Left forelimb (tissue), 1 donor: ENCODE measurements around the gene TRIM45.

ENCODE experiments used
- DNase-seq: peaks from one replicate; pipeline ENCODE4 v3.0.0-alpha.2; 2018; ENCODE audit warnings: low spot score

TRIM45 gene

GRCh38 chr1:117098287-117098890 lies 23.2 kb downstream of the TRIM45 start:
- DNase-seq: no peak

GRCh38 chr1:117097443-117097842 lies 24.1 kb downstream of the TRIM45 start:
- DNase-seq: no peak

- DNase-seq: no peak
Observed at GRCh38 chr1:117096951-117097408, 24.6 kb downstream of the TRIM45 start.

DNA sequence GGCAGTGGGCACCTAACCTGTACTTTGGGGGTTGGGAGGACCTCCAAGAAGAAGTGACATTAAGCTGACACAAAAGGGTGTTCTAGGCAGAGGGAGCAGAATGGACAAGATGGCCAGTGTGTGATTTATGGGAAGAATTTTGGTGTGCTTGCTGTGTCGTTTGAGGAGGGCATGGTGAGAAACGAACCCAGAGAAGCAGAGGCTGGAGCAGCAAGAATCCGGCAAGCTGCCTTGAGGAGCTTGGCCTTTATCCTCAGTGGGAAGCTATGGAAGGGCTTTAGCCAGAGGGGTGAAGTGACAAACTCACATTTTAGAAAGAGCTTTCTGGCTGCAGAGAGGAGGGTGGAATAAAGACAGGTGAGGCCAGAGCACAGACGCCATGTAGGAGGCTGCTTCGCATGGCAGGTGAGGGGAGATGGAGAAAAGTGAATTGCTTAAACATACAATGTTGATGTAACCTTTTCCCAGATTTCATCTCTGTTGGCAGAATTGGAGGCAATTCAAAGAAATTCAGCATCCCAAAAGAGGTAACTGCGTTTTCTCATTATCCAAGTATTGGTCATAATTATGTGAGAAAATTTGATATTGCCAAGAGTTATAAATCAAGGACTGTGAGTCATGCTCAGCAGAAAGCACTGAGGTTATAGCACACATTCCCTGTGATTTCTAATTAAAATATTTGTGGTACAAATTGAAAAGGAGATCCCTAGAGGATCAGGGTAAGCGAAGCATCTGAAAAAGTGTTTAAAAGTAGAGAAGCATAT lies 26.5 kb downstream of the TRIM45 start:
- no peak for DNase-seq

GRCh38 chr1:117093870-117094621 lies 27.5 kb downstream of the TRIM45 start:
- no peak for DNase-seq

DNA sequence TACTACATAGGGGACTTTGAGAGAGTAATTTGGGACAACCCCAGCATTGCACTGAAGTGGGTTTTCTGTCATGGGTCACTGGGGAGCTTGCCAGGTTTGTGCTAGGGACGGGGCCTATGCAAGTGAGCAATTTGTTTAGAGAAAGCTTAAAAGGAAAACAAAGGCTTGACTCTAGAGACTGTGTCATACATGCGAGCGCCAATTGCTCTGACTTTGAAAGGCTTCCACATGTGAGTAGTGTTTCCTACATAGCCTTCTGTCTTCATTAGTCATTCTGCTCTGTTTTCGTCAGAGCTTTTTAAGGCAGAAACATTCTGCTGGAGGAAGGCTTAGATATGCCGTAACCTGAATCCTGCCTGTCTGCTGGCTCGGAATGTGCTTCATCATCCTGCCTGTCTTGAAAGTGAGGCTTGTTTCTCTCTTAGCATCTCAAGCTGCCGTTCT lies 28.4 kb downstream of the TRIM45 start:
- no peak for DNase-seq

DNA sequence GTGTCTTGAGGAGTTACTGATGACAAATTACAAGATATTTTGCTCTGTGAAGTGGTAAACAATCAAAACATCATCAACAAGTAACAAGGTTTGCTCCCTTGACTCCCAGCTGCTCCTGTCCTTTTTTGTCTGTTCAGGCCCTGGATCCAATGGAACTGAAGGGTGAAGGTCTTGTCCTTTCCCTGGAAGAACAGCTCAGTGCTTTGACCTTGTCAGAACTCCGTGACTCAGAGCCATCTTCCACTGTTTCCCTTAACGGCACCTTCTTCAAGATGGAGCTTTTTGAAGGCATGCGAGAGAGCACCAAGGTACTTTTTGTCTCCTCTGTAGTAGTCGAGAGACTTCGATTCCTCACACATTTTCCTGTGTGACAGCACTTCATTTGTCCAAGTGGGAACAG lies 29.0 kb downstream of the TRIM45 start:
- no peak for DNase-seq

GRCh38 chr1:117089996-117090395 lies 31.6 kb downstream of the TRIM45 start:
- DNase-seq: no peak

DNA sequence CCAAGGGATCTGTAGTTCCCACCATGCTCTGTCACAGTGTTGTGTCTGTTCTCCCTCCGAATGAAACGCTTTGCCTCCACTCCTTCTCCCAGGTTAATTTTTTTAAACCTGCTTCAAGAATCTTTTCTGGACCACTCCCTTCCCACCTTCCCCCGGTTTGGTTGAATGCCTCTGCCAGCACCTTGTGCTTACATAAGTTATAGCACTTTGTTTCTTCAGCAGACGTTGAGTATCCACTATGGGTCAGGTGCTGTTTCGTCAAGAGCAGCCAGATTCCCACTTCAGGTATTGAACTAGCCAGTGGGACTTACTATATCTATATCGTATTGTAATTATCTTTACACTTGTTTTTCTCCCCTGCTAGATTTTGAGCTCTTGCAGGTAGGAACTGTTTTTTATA lies 33.9 kb downstream of the TRIM45 start:
- no peak for DNase-seq

- DNase-seq: no peak
Observed at GRCh38 chr1:117084231-117084630, 37.3 kb downstream of the TRIM45 start.

GRCh38 chr1:117079737-117080136 lies 41.8 kb downstream of the TRIM45 start:
- DNase-seq: no peak

GRCh38 chr1:117077267-117077666 lies 44.3 kb downstream of the TRIM45 start:
- no peak for DNase-seq

DNA sequence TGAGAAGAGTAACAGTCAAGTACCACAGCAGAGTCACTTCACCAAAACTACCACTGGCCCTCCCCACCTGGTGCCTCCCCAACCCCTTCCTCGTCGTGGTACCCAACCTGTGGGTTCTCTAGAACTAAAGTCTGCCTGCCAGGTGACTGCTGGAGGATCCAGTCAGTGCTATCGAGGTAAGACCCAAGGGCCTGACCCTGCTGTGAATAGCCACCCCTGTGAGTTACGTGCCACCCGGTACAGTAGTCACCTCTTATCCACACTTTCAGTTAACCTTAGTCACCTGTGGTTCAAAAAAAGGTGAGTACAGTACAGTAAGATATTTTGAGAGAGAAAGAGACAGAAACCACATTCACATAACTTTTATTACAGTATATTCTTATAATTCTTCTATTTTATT lies 44.9 kb downstream of the TRIM45 start:
- DNase-seq: no peak

DNA sequence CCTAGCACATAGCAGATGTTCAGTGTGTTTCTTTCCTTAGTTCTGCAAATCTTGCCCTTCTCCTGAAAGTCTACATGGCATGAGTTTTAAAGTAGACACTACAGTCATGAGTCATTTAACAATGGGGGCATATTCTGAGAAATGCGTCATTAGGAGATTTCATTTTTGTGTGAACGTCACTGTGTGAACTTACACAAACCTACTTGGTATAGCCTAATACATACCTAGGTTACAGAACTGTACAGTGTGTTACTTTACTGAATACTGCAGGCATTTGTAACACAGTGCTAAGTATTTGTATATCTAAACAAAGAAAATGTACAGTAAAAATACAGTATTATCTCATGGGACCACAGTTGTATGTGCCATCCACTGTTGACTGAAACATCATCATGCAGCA lies 51.4 kb downstream of the TRIM45 start:
- no peak for DNase-seq

DNA sequence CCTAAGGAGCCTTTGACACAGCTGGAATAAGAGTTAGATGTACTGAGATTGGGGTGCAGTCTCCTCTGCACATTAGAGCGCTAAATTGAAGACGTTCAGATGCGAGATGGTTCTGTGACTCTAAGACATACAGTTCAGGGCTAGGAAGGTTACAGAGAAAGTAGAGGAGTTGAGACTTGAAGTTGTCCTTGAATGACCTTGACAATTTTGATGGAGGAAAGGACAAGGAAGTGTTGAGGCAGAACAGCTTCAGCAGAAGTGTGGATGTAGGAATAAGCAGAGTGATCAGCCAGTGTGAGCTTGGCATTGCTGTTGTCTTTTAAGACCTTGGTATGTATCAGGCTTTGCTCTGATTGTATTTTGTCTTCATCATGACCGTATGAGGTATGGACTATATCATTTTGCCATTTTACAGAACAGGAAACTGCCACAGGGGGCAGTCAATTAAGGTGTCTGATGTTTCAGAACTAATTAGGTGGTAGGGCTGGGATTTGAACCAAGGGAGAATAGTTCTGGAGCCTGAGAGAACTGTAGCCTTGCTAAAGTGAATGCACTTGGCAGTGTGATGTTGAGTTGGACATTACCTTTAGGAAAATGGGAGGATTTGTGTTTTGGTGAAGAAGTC lies 52.2 kb downstream of the TRIM45 start:
- DNase-seq: no peak

DNA sequence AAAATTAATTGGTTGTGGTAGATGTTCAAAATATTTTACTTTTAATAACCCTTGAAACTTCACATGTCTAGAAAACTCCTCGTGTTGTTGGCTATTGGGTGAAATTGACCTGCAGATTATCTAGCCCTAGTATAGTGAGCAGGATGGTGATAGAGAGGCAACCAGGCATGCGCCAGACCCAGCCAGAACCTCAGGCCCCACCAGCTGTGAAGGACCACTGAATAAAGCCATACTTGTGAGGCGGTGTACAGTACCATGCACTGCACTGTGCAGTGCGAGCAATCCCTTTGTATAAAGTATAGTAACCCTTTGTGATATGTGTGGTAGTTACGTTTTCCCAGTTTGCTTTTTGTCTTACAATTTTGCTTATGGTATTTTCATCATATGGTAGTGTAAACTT lies 53.0 kb downstream of the TRIM45 start:
- DNase-seq: no peak

GRCh38 chr1:117067533-117068370 lies 53.8 kb downstream of the TRIM45 start:
- DNase-seq: no peak

DNA sequence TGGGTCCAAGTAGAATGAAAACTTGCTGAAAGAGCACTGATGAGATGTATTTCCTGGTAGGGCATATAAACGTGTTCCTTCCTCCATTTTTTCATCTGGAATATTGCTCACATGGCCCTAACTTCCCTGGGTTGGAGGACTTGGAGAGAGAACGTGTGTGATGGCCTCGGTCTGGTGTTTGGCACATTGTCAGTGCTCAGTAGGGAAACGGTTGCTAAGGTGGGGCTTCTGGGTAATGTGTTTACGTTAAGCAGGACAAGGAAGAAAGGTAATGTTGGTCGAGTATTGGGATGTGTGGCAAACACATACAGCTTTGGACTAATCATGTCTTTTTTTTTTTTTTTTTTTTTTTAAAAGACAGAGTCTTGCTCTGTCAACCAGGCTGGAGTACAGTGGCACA lies 55.2 kb downstream of the TRIM45 start:
- DNase-seq: no peak

- DNase-seq: no peak
Observed at GRCh38 chr1:117061986-117062415, 59.5 kb downstream of the TRIM45 start.
